GM23248 (cell line): ENCODE results near the gene ZBTB17. TPM values are rescaled to one million over a fixed set of nuclear protein-coding genes. Genes with fewer than 3 reads are reported as not detected.
"Not testable (repeated sequence)": the region's sequence is repeated elsewhere in the genome, so short reads cannot be mapped to it uniquely, and the experiment has no call there.

ENCODE experiments used
- DNase-seq: peaks from one replicate; pipeline ENCODE4 v3.0.0-alpha.2; 2015
- H2AFZ ChIP-seq: fragments of 200-600 bp; sonication (generic); 2 replicates; pipeline ENCODE4 v1.6.1; 2016; ENCODE audit warnings: antibody characterized with exemption
- H3F3A ChIP-seq: fragments of 200-600 bp; sonication (generic); 2 replicates; pipeline ENCODE4 v1.6.1; 2016; ENCODE audit warnings: mild to moderate bottlenecking, antibody characterized with exemption, mixed run types; ENCODE audit not compliant: insufficient read depth
- H3K27ac ChIP-seq: fragments of 200-600 bp; sonication (generic); 2 replicates; pipeline ENCODE4 v1.5.1; 2016; ENCODE audit warnings: mild to moderate bottlenecking
- H3K27me3 ChIP-seq: fragments of 200-600 bp; sonication (generic); replicated peaks from 2 replicates; pipeline ENCODE4 v1.6.1; 2016; ENCODE audit warnings: mild to moderate bottlenecking; ENCODE audit not compliant: insufficient read depth
- H3K36me3 ChIP-seq: fragments of 200-600 bp; sonication (generic); 2 replicates; pipeline ENCODE4 v1.6.1; 2016; ENCODE audit warnings: low read depth, mild to moderate bottlenecking
- H3K4me1 ChIP-seq: fragments of 200-600 bp; sonication (generic); 2 replicates; pipeline ENCODE4 v1.6.1; 2016; ENCODE audit warnings: mild to moderate bottlenecking; ENCODE audit not compliant: insufficient read depth
- H3K4me2 ChIP-seq: fragments of 200-600 bp; sonication (generic); one replicate; pipeline ENCODE4 v1.6.1; 2016; ENCODE audit warnings: mild to moderate bottlenecking; ENCODE audit not compliant: unreplicated experiment
- H3K4me3 ChIP-seq: fragments of 200-600 bp; sonication (generic); 2 replicates; pipeline ENCODE4 v1.5.1; 2016; ENCODE audit warnings: mild to moderate bottlenecking
- H3K79me2 ChIP-seq: fragments of 200-600 bp; sonication (generic); 2 replicates; pipeline ENCODE4 v1.6.1; 2016; ENCODE audit warnings: mild to moderate bottlenecking; ENCODE audit not compliant: insufficient read depth
- H3K9ac ChIP-seq: fragments of 200-600 bp; sonication (generic); 2 replicates; pipeline ENCODE4 v1.6.1; 2016; ENCODE audit warnings: mild to moderate bottlenecking
- H3K9me2 ChIP-seq: fragments of 200-600 bp; sonication (generic); 2 replicates; pipeline ENCODE4 v1.6.1; 2016; ENCODE audit warnings: mixed run types, mild to moderate bottlenecking, moderate library complexity; ENCODE audit not compliant: insufficient read depth
- H3K9me3 ChIP-seq: fragments of 200-600 bp; sonication (generic); one replicate; pipeline ENCODE4 v1.6.1; 2017; ENCODE audit warnings: low read depth
- H4K20me1 ChIP-seq: fragments of 200-600 bp; sonication (generic); 2 replicates; pipeline ENCODE4 v1.6.0; 2016; ENCODE audit not compliant: insufficient read depth
- EZH2 ChIP-seq: fragments of 200-600 bp; sonication (generic); IDR thresholded peaks from 2 replicates; pipeline ENCODE4 v1.6.1; 2018; ENCODE audit warnings: antibody characterized with exemption, mild to moderate bottlenecking; ENCODE audit not compliant: insufficient read depth, poor library complexity, severe bottlenecking
- EZH2phosphoT487 ChIP-seq: fragments of 200-600 bp; sonication (generic); IDR thresholded peaks from 2 replicates; pipeline ENCODE4 v1.6.1; 2018; ENCODE audit warnings: antibody characterized with exemption, moderate library complexity, mild to moderate bottlenecking, low read depth; ENCODE audit not compliant: insufficient read depth
- WGBS, 2 experiments: methylation state at CpG; one replicate each; pipeline ENCODE4 v1.1.6; 2015 to 2017; ENCODE audit warnings: low lambda C conversion rate in 2 of 2, low coverage in 1 of 2; ENCODE audit errors: missing lambda C conversion rate in 2 of 2; 5-methylcytosine and 5-hydroxymethylcytosine counted together
- in situ Hi-C: fragments of 300-500 bp; cut with MboI; formaldehyde crosslinking; loops from 2 replicates; pipeline ENCODE4 v1.15.0; 2020
- polyA plus RNA-seq: library from polyadenylated mRNA; unstranded; fragments of >200 nt; fragmentation: Nextera tagmentation; extraction: Ambion mirVana; gene quantifications from 2 replicates; pipeline ENCODE4 v1.2.1, GENCODE V29; 2016
- total RNA-seq: library from RNA; depleted of rRNA; stranded (reverse); fragments of >200 nt; shearing (Covaris generic); gene quantifications from 2 replicates; pipeline ENCODE4 v1.2.3, GENCODE V29; 2014

The ZBTB17 gene
- total and polyA plus RNA-seq, 2 experiments from 2014 or later, result 20.5 to 33.2 TPM

DNA sequence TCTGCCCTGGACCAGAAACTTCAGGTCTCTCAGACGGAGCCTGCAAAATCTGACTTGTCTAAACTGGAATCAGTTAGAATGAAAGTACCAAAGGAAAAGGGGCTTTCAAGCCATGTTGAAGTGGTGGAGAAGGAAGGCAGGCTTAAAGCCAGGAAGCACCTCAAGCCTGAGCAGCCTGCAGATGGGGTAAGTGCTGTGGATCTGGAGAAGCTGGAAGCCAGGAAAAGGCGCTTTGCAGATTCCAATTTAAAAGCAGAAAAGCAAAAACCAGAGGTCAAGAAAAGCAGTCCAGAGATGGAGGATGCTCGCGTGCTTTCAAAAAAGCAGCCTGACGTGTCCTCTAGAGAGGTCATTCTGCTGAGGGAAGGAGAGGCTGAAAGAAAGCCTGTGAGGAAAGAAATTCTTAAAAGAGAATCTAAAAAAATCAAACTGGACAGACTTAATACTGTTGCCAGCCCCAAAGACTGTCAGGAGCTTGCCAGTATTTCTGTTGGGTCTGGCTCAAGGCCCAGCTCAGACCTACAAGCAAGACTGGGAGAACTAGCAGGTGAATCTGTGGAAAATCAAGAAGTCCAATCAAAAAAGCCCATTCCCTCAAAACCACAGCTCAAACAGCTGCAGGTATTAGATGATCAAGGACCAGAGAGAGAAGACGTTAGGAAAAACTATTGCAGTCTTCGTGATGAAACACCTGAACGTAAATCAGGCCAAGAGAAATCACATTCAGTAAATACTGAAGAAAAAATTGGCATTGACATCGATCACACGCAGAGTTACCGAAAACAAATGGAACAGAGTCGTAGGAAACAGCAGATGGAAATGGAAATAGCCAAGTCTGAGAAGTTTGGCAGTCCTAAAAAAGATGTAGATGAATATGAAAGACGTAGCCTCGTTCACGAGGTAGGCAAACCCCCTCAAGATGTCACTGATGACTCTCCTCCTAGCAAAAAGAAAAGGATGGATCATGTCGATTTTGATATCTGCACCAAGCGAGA lies 46.6 kb downstream of the ZBTB17 start:
- peaks cover 51% of the 10 kb centered on the region for H3K36me3 ChIP-seq
- H3K79me2 ChIP-seq, result peaks cover 54% of the 10 kb centered on the region
- no peak overlapping the region for H2AFZ ChIP-seq
- H3K4me1 ChIP-seq, result peaks cover 14% of the 10 kb centered on the region
- no peak overlapping the region for H3K9ac ChIP-seq
- H3K4me3 ChIP-seq, result no peak overlapping the region
- no peak for DNase-seq
- 95 to 96% methylated on average over 17 of the region's 17 CpGs for WGBS, 2 experiments
- peaks cover 3% of the 10 kb centered on the region; the same call in 1 of the 2 replicates for H3F3A ChIP-seq
- no peaks in the 10 kb centered on the region for H4K20me1 ChIP-seq
- in situ Hi-C loops, result no loop called here
- H3K9me2 ChIP-seq, result no peaks in the 10 kb centered on the region
- no peaks in the 10 kb centered on the region for H3K9me3 ChIP-seq
- TF ChIP-seq EZH2 (no peak), EZH2phosphoT487 (no peak)
- H3K27ac ChIP-seq, result no peak overlapping the region
- H3K27me3 ChIP-seq, result no peaks in the 10 kb centered on the region
- no peak overlapping the region for H3K4me2 ChIP-seq

DNA sequence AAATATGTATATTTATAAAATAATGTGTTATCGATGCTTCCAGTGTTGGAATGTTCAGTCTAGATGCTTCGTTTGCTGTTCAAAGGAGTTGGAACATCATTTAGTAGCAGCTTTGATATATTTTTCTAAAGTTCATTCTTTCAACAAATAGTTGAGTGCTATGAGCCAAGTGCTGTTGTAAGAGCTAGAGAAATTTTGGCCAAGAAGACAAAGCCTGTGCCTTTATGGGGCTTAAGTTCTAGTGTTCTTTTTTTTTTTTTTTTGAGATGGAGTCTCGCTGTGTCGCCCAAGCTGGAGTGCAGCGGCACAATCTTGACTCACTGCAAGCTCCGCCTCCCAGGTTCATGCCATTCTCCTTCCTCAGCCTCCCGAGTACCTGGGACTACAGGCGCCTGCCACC lies 49.5 kb downstream of the ZBTB17 start:
- Histone ChIP-seq H3K36me3 (peaks cover 60% of the 10 kb centered on the region), H3K4me1 (peaks cover 33% of the 10 kb centered on the region), H3F3A (peaks cover 17% of the 10 kb centered on the region), H3K79me2 (peaks cover 68% of the 10 kb centered on the region)
- H3K4me2 ChIP-seq, DNase-seq, H3K27me3 ChIP-seq, H3K4me3 ChIP-seq, H3K9me3 ChIP-seq, in situ Hi-C loops, H3K27ac ChIP-seq, H3K9me2 ChIP-seq, H2AFZ ChIP-seq, H3K9ac ChIP-seq, H4K20me1 ChIP-seq: not testable (repeated sequence)
- WGBS, 2 experiments, result 73 to 84% methylated on average over 8 of the region's 8 CpGs

DNA sequence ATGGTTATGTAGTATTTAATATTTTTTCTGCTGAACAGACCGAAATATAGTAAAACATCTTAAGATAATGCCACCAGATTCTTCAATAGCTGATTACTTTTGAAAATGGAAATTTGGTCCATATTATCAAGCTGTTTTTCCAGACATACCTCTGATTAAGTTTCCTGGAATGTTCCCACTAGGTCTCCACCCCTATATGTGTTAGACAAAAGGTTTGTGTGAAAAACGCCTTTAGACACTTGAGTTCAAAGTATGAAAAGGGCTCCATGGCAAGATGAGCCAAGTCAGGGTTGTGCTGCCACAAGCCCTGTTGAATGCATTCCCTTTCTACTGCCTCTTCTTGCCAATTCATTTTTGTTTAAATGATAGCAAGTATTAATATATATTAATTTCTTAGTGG lies 52.7 kb downstream of the ZBTB17 start:
- H3K36me3 ChIP-seq, result peaks cover 29% of the 10 kb centered on the region
- peak; percentile 71 for DNase-seq
- H3K27me3 ChIP-seq, result no peaks in the 10 kb centered on the region
- peak overlapping the region; percentile 55 for H3K27ac ChIP-seq
- H3F3A ChIP-seq, result peaks cover 37% of the 10 kb centered on the region
- in situ Hi-C loops, result no loop called here
- TF ChIP-seq EZH2phosphoT487 (no peak), EZH2 (no peak)
- peaks cover 53% of the 10 kb centered on the region for H3K4me1 ChIP-seq
- H3K9me2 ChIP-seq, result no peaks in the 10 kb centered on the region
- H3K4me3 ChIP-seq, result no peak overlapping the region
- H4K20me1 ChIP-seq, result no peaks in the 10 kb centered on the region
- no peak overlapping the region for H3K9ac ChIP-seq
- peaks cover 60% of the 10 kb centered on the region for H3K79me2 ChIP-seq
- 54 to 60% methylated on average over 2 of the region's 2 CpGs for WGBS, 2 experiments
- peak overlapping the region; percentile 47 for H3K4me2 ChIP-seq
- no peak overlapping the region for H2AFZ ChIP-seq
- no peaks in the 10 kb centered on the region for H3K9me3 ChIP-seq

DNA sequence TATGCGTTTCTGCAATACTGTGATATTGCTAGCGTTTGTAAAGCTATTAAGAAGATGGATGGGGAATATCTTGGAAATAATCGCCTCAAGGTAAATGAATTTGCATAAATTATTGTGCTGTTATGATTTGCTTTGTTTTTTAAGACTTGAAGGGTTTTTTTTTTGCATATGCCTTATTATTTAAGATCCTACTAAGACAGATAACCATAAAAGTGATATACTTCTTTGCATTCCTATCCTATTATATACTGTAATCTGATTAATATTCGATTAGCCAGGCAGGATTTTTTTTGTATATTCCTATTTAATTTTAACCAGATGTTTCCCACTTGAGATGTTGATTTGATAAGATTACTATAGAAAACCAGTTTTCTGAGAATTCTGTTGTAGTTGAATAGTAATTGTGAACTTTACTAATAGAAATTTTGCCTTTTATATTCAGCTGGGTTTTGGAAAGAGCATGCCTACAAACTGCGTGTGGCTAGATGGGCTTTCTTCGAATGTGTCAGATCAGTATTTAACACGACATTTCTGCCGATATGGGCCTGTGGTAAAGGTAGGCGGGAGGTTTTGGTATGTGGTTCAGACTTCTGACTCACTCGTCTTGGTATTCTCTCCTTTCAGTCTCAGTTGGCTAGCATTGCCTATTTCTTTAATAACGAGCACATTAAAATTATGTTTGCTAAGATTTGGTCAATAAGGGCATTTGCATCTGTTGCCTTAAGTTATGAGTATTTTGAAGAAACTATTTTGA lies 56.8 kb downstream of the ZBTB17 start:
- Histone ChIP-seq H3K4me2 (peak overlapping the region; percentile 81), H3K4me1 (peaks cover 60% of the 10 kb centered on the region), H3F3A (peaks cover 49% of the 10 kb centered on the region), H3K9ac (peak overlapping the region; percentile 31; the same call in 1 of the 2 replicates), H3K36me3 (peaks cover 21% of the 10 kb centered on the region), H3K27ac (peak overlapping the region; percentile 68), H3K27me3 (no peaks in the 10 kb centered on the region), H3K9me3 (no peaks in the 10 kb centered on the region), H3K4me3 (peak overlapping the region; percentile 26), H4K20me1 (no peaks in the 10 kb centered on the region), H3K9me2 (no peaks in the 10 kb centered on the region), H2AFZ (no peak overlapping the region), H3K79me2 (peaks cover 82% of the 10 kb centered on the region)
- in situ Hi-C loops, result no loop called here
- DNase-seq, result peak; percentile 90
- 28% methylated on average over 11 of the region's 11 CpGs for WGBS, 2 experiments
- TF ChIP-seq EZH2phosphoT487 (0 out of 2 replicates have a peak, but pooled peaks have one; percentile 29), EZH2 (no peak)
